ENCODE data around the gene GLB1L.

DNA sequence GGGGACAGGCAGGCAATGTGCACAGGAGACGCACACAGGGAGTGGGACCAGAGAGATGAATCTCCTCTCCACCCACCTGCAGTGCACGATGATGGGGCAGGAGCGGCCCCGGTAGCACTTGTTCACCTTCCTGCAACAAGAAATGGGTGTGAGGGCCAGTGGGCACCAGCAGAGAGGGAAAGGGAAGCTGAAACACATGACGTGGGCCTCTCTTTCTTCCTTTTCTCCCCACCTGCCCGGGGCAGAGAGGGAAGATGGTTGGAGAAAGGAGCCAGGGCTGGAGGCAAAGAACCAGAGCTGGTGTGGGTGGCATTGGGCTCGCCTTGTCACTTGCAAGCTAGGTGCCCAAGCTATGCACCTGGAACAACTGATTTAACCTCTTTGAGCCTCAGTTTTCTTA lies 46.1 kb upstream of the GLB1L start:
- TF ChIP-seq, protein P1, sequence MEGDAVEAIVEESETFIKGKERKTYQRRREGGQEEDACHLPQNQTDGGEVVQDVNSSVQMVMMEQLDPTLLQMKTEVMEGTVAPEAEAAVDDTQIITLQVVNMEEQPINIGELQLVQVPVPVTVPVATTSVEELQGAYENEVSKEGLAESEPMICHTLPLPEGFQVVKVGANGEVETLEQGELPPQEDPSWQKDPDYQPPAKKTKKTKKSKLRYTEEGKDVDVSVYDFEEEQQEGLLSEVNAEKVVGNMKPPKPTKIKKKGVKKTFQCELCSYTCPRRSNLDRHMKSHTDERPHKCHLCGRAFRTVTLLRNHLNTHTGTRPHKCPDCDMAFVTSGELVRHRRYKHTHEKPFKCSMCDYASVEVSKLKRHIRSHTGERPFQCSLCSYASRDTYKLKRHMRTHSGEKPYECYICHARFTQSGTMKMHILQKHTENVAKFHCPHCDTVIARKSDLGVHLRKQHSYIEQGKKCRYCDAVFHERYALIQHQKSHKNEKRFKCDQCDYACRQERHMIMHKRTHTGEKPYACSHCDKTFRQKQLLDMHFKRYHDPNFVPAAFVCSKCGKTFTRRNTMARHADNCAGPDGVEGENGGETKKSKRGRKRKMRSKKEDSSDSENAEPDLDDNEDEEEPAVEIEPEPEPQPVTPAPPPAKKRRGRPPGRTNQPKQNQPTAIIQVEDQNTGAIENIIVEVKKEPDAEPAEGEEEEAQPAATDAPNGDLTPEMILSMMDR (IDR thresholded peaks at IDR 0.05): no peak
- no peak for TF ChIP-seq POLR2AphosphoS5 (IDR thresholded peaks at IDR 0.05)
- TF ChIP-seq POLR2A (IDR thresholded peaks at IDR 0.05): no peak
- TF ChIP-seq EP300 (IDR thresholded peaks at IDR 0.05): no peak

Data from gastroesophageal sphincter (tissue), 3 donors.